SW 1271 (cell line): Measurements from ENCODE around the gene ERMP1.
A peak's percentile ranks its signal among the peaks of the same experiment; 100 is the strongest.
"Not testable (repeated sequence)": the region's sequence is repeated elsewhere in the genome, so short reads cannot be mapped to it uniquely, and the experiment has no call there.

Experiments used
- DNase-seq, 2 experiments: peaks; one replicate each; lab custom pipeline; 2025; lab: John Stamatoyannopoulos, UW

The ERMP1 gene

GRCh38 chr9:5819174-5819573 is 13.7 kb downstream of the ERMP1 start:
- DNase-seq, result no peak

DNA sequence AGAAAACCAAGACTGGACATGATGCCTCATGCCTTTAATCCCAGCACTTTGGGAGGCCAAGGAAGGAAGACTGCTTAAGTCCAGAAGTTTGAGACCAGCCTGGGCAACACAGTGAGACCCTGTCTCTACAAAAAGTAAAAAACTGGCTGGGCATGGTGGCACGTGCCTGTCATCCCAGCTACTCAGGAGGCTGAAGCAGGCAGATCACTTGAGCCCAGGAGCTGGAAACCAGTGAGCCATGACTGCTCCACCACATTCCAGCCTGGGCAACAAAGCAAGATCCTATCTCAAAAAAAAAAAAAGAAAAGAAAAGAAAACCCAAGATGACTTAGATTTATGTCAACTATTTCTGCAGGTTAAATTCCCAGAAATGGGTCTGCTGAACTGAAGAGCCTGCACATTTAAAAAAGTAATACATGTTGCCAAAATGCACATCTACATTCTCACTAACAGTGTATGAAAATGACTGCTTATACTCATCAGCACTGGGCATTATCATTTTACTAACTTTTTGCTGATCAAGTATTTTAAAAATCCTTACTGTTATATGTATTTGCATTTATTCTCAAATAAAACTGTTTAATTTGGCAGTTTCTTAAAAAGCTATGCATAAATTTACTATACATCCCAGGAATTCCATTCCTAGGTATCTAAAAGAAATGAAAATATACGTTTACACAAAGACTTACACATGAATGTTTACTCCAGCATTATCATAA is 14.3 kb downstream of the ERMP1 start:
- no peak for DNase-seq

GRCh38 chr9:5817862-5818261 is 15.1 kb downstream of the ERMP1 start:
- DNase-seq, result no peak

- no peak for DNase-seq
Measured at GRCh38 chr9:5815461-5815860, 17.5 kb downstream of the ERMP1 start.

GRCh38 chr9:5813824-5814223 is 19.1 kb downstream of the ERMP1 start:
- DNase-seq, result no peak

GRCh38 chr9:5811751-5812150 is 21.2 kb downstream of the ERMP1 start:
- no peak for DNase-seq

GRCh38 chr9:5805478-5805877 is 27.4 kb downstream of the ERMP1 start:
- DNase-seq, result no peak

- no peak for DNase-seq
Measured at GRCh38 chr9:5801739-5802113, 31.2 kb downstream of the ERMP1 start.

GRCh38 chr9:5800969-5801738 is 31.8 kb downstream of the ERMP1 start:
- DNase-seq, result no peak

DNA sequence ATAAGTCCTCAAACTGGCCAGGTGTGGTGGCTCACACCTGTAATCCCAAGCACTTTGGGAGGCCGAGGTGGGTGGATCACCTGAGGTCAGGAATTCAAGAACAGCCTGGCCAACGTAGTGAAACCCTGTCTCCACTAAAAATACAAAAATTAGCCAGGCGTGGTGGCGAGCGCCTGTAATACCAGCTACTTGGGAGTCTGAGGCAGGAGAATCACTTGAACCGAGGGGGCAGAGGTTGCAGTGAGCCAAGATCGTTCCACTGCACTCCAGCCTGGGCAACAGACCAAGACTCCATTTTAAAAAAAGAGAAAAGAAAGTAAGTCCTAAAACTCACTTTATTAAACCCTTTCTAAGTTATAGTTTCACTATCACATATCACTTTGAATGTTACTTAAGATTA is 32.5 kb downstream of the ERMP1 start:
- DNase-seq, result not testable (repeated sequence)

GRCh38 chr9:5799314-5799713 is 33.6 kb downstream of the ERMP1 start:
- peak in 1 of 2 experiments; percentile 2 for DNase-seq

- DNase-seq, result no peak
Measured at GRCh38 chr9:5798581-5798980, 34.3 kb downstream of the ERMP1 start.

- DNase-seq, result no peak
Measured at GRCh38 chr9:5796298-5796697, 36.6 kb downstream of the ERMP1 start.

DNA sequence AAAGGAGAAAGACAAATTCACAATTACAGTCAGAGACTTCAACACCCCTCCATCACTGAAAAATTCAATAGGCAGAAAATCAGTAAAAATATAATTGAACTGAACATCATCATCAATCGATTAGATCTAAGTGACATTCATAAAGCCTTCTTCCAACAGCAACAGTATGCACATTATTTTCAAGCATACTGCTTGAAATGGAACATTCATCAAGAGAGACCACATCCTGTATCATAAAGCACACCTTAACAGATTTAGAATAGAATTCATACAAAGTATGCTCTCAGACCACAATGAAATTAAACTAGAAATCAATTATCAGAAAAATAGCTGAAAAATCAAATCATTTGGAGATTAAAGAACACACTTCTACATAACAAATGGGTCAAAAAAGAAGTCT is 39.1 kb downstream of the ERMP1 start:
- DNase-seq, result no peak

DNA sequence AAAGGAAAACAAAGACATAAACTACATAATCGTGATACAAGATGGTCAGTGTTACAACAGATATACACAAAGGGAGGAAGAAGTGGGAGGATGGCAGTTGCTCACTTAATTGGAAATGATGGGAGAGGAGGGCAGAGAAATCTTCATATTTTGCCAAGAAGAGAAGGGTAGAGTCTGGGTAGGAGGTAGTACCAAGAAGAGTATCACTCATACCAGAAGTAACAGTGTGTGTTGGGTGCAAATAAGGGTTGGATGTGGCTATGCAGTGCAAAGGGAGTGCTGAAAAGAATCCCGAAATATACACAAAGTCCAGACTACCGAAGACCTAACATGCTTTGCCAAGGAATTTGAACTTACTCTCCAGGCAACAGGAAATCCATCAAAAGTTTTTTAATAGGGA is 41.0 kb downstream of the ERMP1 start:
- DNase-seq, result no peak

DNA sequence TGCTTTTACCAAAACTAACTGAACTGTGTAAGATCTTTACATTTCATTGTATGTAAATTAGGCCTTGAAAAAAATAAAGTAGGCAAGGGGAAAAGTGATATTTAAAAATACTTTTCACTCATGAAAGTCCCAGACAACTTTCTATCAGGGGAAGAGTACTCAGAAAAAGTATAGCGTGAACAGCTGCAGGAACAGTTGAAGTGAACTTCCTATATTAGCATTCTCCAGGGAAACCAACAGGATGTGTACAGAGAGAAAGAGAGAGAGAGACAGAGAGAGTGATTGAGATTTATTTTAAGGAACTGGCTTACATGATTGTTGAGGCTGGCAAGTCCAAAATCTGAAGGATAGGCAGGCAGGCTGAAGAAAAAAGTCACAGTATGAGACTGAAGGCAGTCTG is 42.0 kb downstream of the ERMP1 start:
- no peak for DNase-seq

GRCh38 chr9:5789489-5789888 is 43.4 kb downstream of the ERMP1 start:
- no peak for DNase-seq

DNA sequence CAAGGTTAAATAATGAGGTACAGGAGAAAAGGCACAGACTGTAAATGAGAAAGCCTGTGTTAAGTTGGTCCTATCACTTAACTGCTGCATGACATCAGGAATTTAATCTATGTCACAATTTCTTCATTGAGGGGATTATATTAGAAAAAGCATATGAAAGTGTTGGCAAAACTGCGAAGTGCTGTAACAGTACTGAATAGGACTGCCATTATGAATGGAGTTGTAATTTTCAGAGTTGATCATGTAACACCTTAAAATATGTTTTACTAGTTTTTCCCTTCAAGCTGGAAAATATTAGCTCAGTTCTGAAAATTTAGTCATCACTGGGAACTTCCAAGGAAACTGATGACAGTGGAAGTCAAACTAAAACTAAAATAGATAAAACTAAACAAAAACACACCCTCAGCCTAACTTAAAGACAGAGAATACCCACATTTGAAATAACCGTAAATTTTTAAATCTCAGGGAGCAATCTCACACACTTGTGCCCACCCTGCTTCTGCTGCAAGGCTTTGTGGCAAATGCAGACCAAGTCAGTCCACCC is 45.1 kb downstream of the ERMP1 start:
- no peak for DNase-seq

GRCh38 chr9:5787220-5787619 is 45.7 kb downstream of the ERMP1 start:
- DNase-seq, result no peak

- no peak for DNase-seq
Measured at GRCh38 chr9:5786370-5787127, 46.4 kb downstream of the ERMP1 start.

- DNase-seq, result no peak
Measured at GRCh38 chr9:5784526-5785315, 48.2 kb downstream of the ERMP1 start.

- no peak for DNase-seq
Measured at GRCh38 chr9:5783982-5784381, 48.9 kb downstream of the ERMP1 start.
